ENCODE data around the gene CYP1A1. TPM values are rescaled to one million over a fixed set of nuclear protein-coding genes. Genes with fewer than 3 reads are reported as not detected.

Gene CYP1A1
- total RNA-seq, 1 donor from 2014 or later: 2.4 TPM

DNA sequence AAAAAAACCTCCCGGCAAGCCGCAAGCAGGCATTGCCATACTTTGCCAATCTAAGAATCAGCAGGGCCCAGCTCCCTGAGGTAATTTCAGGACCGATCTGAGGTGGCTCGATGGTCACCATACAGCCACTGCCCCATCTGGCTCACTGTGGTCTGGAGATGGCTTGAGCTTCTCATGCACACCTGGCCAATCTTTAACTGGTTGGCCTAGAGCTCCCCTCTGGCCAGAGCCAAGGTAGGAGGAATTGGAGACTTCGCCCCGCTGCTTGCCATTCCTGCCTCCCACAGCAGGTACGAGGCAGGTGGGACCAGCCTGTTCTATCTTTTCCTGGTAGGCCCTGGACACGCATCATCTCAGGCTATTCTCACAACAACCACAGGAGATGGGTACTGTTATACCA is 33.4 kb upstream of the CYP1A1 start:
- Histone ChIP-seq H3K27me3 (no peaks in the 10 kb centered on the region), H3K4me1 (no peaks in the 10 kb centered on the region), H3K27ac (no peak overlapping the region), H3K36me3 (no peaks in the 10 kb centered on the region), H3K9me3 (no peaks in the 10 kb centered on the region), H3K4me3 (no peak overlapping the region)
- intact Hi-C loops (cut with DNase I): no loop called here
- TF ChIP-seq, protein P1, sequence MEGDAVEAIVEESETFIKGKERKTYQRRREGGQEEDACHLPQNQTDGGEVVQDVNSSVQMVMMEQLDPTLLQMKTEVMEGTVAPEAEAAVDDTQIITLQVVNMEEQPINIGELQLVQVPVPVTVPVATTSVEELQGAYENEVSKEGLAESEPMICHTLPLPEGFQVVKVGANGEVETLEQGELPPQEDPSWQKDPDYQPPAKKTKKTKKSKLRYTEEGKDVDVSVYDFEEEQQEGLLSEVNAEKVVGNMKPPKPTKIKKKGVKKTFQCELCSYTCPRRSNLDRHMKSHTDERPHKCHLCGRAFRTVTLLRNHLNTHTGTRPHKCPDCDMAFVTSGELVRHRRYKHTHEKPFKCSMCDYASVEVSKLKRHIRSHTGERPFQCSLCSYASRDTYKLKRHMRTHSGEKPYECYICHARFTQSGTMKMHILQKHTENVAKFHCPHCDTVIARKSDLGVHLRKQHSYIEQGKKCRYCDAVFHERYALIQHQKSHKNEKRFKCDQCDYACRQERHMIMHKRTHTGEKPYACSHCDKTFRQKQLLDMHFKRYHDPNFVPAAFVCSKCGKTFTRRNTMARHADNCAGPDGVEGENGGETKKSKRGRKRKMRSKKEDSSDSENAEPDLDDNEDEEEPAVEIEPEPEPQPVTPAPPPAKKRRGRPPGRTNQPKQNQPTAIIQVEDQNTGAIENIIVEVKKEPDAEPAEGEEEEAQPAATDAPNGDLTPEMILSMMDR (IDR thresholded peaks at IDR 0.05): no peak
- DNase-seq (no peak), ATAC-seq (no peak)

GRCh38 chr15:74754593-74755215 is 29.4 kb upstream of the CYP1A1 start:
- intact Hi-C loops (cut with DNase I): no loop called here
- H3K4me3 ChIP-seq: no peak overlapping the region
- H3K27me3 ChIP-seq: no peaks in the 10 kb centered on the region
- ATAC-seq (no peak), DNase-seq (no peak)
- H3K27ac ChIP-seq: no peak overlapping the region
- no peaks in the 10 kb centered on the region for H3K4me1 ChIP-seq
- no peaks in the 10 kb centered on the region for H3K36me3 ChIP-seq
- H3K9me3 ChIP-seq: no peaks in the 10 kb centered on the region
- TF ChIP-seq, protein P1 (IDR thresholded peaks at IDR 0.05): no peak

- H3K4me3 ChIP-seq: no peak overlapping the region
- H3K27ac ChIP-seq: peak overlapping the region; percentile 6
- TF ChIP-seq, protein P1 (IDR thresholded peaks at IDR 0.05): no peak
- peak; percentile 68 for ATAC-seq
- H3K9me3 ChIP-seq: no peaks in the 10 kb centered on the region
- no peak for DNase-seq
- no peaks in the 10 kb centered on the region for H3K4me1 ChIP-seq
- H3K36me3 ChIP-seq: no peaks in the 10 kb centered on the region
- no peaks in the 10 kb centered on the region for H3K27me3 ChIP-seq
- intact Hi-C loops (cut with DNase I): no loop called here
Observed at GRCh38 chr15:74752531-74752930, 27.2 kb upstream of the CYP1A1 start.

GRCh38 chr15:74752011-74752410 is 26.7 kb upstream of the CYP1A1 start:
- peak; percentile 3 for ATAC-seq
- Histone ChIP-seq H3K9me3 (no peaks in the 10 kb centered on the region), H3K36me3 (no peaks in the 10 kb centered on the region), H3K4me3 (no peak overlapping the region), H3K27me3 (no peaks in the 10 kb centered on the region), H3K27ac (peak overlapping the region; percentile 6), H3K4me1 (no peaks in the 10 kb centered on the region)
- TF ChIP-seq, protein P1 (IDR thresholded peaks at IDR 0.05): no peak
- intact Hi-C loops (cut with DNase I): no loop called here
- DNase-seq: no peak

DNA sequence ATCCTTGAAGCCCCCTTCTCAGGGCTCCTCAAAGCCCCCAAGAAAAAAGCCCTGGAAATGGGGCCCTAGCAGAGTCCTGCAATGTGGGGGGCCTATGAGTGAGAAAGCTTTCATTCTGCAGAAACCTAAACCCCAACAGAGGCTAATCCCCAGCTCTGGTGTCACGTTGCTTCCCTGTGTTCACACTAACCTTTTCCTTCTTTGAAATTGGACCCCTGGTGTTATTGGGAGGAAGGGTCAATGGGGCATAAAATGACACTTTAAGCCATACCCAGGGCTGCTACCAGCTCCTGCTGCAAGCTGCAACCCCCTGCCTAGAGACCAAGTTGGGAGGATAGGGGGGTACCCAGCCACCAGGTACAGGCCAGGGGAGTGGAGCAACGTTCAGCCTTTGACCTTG is 25.4 kb upstream of the CYP1A1 start:
- H3K36me3 ChIP-seq: no peaks in the 10 kb centered on the region
- no peaks in the 10 kb centered on the region for H3K27me3 ChIP-seq
- no peaks in the 10 kb centered on the region for H3K9me3 ChIP-seq
- DNase-seq (no peak), ATAC-seq (no peak)
- no peak overlapping the region for H3K4me3 ChIP-seq
- TF ChIP-seq, protein P1 (IDR thresholded peaks at IDR 0.05): no peak
- H3K4me1 ChIP-seq: no peaks in the 10 kb centered on the region
- intact Hi-C loops (cut with DNase I): no loop called here
- no peak overlapping the region for H3K27ac ChIP-seq

DNA sequence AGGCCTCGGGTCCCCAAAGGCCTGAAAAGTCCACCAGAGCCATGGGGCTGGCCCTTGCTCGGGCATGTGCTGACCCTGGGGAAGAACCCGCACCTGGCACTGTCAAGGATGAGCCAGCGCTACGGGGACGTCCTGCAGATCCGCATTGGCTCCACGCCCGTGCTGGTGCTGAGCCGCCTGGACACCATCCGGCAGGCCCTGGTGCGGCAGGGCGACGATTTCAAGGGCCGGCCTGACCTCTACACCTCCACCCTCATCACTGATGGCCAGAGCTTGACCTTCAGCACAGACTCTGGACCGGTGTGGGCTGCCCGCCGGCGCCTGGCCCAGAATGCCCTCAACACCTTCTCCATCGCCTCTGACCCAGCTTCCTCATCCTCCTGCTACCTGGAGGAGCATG is 24.5 kb upstream of the CYP1A1 start:
- intact Hi-C loops (cut with DNase I): no loop called here
- H3K4me1 ChIP-seq: no peaks in the 10 kb centered on the region
- no peaks in the 10 kb centered on the region for H3K27me3 ChIP-seq
- TF ChIP-seq, protein P1 (IDR thresholded peaks at IDR 0.05): no peak
- no peaks in the 10 kb centered on the region for H3K9me3 ChIP-seq
- no peak overlapping the region for H3K27ac ChIP-seq
- H3K4me3 ChIP-seq: no peak overlapping the region
- no peaks in the 10 kb centered on the region for H3K36me3 ChIP-seq
- DNase-seq: no peak
- ATAC-seq: no peak
